DND-41 (cell line): ENCODE data around the gene LMF2.

Experiments used
- ATAC-seq: fragments of 200-7000 bp; cut with Tn5 transposase; 3 replicates; pipeline ENCODE4 v1.9.1; 2021; ENCODE audit warnings: low read depth; ENCODE audit not compliant: insufficient read depth
- DNase-seq: peaks from one replicate; pipeline ENCODE4 v3.0.0-alpha.2; 2020
- H2AFZ ChIP-seq: 2 replicates; pipeline ENCODE4 v1.6.0; 2012; ENCODE audit warnings: low read depth, low read length
- H3K27ac ChIP-seq: 2 replicates; pipeline ENCODE4 v1.5.1; 2012; ENCODE audit warnings: low read length, inconsistent platforms
- H3K27me3 ChIP-seq: fragments of 200-600 bp; sonication (generic); 2 replicates; pipeline ENCODE4 v1.6.0; 2012; ENCODE audit warnings: low read length, mild to moderate bottlenecking, inconsistent platforms; ENCODE audit not compliant: insufficient read depth, poor library complexity
- H3K36me3 ChIP-seq: 2 replicates; pipeline ENCODE4 v1.5.1; 2012; ENCODE audit warnings: low read length, inconsistent platforms; ENCODE audit not compliant: insufficient read depth
- H3K4me1 ChIP-seq: 2 replicates; pipeline ENCODE4 v1.5.1; 2012; ENCODE audit warnings: mild to moderate bottlenecking, low read length; ENCODE audit not compliant: insufficient read depth
- H3K4me2 ChIP-seq: 2 replicates; pipeline ENCODE4 v1.6.0; 2012; ENCODE audit warnings: mild to moderate bottlenecking, moderate library complexity, low read length, inconsistent platforms; ENCODE audit not compliant: insufficient read depth
- H3K4me3 ChIP-seq, 2 experiments: fragments of 200-600 bp in 1 of 2; shearing (Covaris generic) in 1 of 2; 2 replicates each; pipeline ENCODE4 v1.5.1; 2012 to 2016; ENCODE audit warnings: inconsistent platforms in 2 of 2, low read length in 2 of 2, mild to moderate bottlenecking in 2 of 2, low read depth in 1 of 2, moderate library complexity in 1 of 2
- H3K79me2 ChIP-seq: 2 replicates; pipeline ENCODE4 v1.6.0; 2012; ENCODE audit warnings: low read length, inconsistent platforms; ENCODE audit not compliant: insufficient read depth
- H3K9ac ChIP-seq: 2 replicates; pipeline ENCODE4 v1.6.0; 2012; ENCODE audit warnings: low read depth, mild to moderate bottlenecking, inconsistent platforms, low read length, moderate library complexity
- H3K9me3 ChIP-seq: 2 replicates; pipeline ENCODE4 v1.5.1; 2012; ENCODE audit warnings: low read length, moderate library complexity, mild to moderate bottlenecking, inconsistent platforms; ENCODE audit not compliant: insufficient read depth, severe bottlenecking
- H4K20me1 ChIP-seq: 2 replicates; pipeline ENCODE4 v1.6.0; 2012; ENCODE audit warnings: low read length; ENCODE audit not compliant: insufficient read depth
- EZH2 ChIP-seq: IDR thresholded peaks from 3 replicates; pipeline ENCODE4 v1.6.1; 2012; ENCODE audit warnings: borderline replicate concordance, low read depth, mild to moderate bottlenecking, moderate library complexity, low read length, inconsistent platforms; ENCODE audit not compliant: severe bottlenecking
- TF ChIP-seq, protein P1 (sequence below): IDR thresholded peaks from 2 replicates; pipeline ENCODE4 v1.5.1; 2012; ENCODE audit warnings: borderline replicate concordance, low read length, moderate library complexity, mild to moderate bottlenecking; ENCODE audit not compliant: poor library complexity, severe bottlenecking; ENCODE audit errors: extremely low read depth

Gene LMF2

GRCh38 chr22:50487290-50488005 lies 20.1 kb downstream of the LMF2 start:
- H3K27ac ChIP-seq = no peak overlapping the region
- TF ChIP-seq, protein P1, sequence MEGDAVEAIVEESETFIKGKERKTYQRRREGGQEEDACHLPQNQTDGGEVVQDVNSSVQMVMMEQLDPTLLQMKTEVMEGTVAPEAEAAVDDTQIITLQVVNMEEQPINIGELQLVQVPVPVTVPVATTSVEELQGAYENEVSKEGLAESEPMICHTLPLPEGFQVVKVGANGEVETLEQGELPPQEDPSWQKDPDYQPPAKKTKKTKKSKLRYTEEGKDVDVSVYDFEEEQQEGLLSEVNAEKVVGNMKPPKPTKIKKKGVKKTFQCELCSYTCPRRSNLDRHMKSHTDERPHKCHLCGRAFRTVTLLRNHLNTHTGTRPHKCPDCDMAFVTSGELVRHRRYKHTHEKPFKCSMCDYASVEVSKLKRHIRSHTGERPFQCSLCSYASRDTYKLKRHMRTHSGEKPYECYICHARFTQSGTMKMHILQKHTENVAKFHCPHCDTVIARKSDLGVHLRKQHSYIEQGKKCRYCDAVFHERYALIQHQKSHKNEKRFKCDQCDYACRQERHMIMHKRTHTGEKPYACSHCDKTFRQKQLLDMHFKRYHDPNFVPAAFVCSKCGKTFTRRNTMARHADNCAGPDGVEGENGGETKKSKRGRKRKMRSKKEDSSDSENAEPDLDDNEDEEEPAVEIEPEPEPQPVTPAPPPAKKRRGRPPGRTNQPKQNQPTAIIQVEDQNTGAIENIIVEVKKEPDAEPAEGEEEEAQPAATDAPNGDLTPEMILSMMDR = no peak
- no peak for TF ChIP-seq EZH2
- H3K4me1 ChIP-seq = no peaks in the 10 kb centered on the region
- no peak overlapping the region for H2AFZ ChIP-seq
- H3K36me3 ChIP-seq = no peaks in the 10 kb centered on the region
- no peaks in the 10 kb centered on the region for H3K27me3 ChIP-seq
- no peak overlapping the region for H3K9ac ChIP-seq
- no peak overlapping the region for H3K4me2 ChIP-seq
- H3K79me2 ChIP-seq = no peaks in the 10 kb centered on the region
- H4K20me1 ChIP-seq = no peaks in the 10 kb centered on the region
- ATAC-seq (no peak), DNase-seq (no peak)
- no peak overlapping the region for H3K4me3 ChIP-seq
- H3K9me3 ChIP-seq = no peaks in the 10 kb centered on the region

DNA sequence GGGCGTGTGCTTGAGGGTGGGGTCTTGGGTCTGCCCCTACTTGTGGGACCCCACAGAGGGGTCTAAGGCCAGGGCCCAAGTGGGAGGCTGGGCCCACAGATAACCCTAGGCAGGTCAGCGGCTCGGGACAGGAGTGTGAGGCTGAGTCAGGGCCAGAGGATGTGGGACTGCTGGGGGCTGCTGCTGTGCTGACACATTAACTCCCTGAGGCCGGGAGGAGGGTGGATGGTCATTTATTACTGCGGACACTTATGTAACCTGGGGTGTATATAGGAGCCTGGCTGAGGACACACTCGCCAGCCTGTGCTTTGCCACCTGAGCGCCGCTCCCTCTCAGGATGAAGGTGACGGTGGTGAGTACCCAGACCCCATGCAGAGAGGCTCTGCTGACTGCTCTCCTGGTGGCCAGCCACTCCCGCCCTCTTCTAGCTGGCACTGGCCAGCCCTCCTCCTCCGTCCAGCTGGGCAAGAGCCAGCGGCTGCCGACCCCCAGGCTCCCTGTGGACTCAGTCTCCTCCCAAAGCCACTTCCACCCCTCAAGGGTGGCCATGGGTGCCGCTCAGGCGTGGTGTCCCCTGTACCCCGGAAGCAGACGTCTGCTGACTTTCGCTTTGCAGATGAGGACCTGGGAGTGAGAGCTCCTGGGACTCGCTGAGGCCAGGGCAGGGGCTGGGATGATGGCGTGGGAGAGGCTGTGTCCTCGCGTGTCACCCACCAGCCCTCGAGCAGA lies 20.8 kb downstream of the LMF2 start, which contains the start of gene MIOX:
Gene MIOX, plus strand, starts transcription at position 299 of the 729 bp plus-strand sequence. Its CDS starts 39 bp downstream, at position 338.
- Histone ChIP-seq H3K79me2 (no peaks in the 10 kb centered on the region), H2AFZ (no peak within 1 kb of the TSS), H3K27me3 (no peaks in the 10 kb centered on the region), H3K27ac (no peak within 1 kb of the TSS), H3K36me3 (no peaks in the 10 kb centered on the region), H4K20me1 (no peaks in the 10 kb centered on the region), H3K4me3 (no peak within 1 kb of the TSS), H3K9ac (no peak within 1 kb of the TSS), H3K4me2 (no peak within 1 kb of the TSS), H3K9me3 (no peaks in the 10 kb centered on the region), H3K4me1 (no peaks in the 10 kb centered on the region)
- TF ChIP-seq EZH2 = no peak
- TF ChIP-seq, protein P1 = no peak
- no peak for ATAC-seq
- DNase-seq = no peak

DNA sequence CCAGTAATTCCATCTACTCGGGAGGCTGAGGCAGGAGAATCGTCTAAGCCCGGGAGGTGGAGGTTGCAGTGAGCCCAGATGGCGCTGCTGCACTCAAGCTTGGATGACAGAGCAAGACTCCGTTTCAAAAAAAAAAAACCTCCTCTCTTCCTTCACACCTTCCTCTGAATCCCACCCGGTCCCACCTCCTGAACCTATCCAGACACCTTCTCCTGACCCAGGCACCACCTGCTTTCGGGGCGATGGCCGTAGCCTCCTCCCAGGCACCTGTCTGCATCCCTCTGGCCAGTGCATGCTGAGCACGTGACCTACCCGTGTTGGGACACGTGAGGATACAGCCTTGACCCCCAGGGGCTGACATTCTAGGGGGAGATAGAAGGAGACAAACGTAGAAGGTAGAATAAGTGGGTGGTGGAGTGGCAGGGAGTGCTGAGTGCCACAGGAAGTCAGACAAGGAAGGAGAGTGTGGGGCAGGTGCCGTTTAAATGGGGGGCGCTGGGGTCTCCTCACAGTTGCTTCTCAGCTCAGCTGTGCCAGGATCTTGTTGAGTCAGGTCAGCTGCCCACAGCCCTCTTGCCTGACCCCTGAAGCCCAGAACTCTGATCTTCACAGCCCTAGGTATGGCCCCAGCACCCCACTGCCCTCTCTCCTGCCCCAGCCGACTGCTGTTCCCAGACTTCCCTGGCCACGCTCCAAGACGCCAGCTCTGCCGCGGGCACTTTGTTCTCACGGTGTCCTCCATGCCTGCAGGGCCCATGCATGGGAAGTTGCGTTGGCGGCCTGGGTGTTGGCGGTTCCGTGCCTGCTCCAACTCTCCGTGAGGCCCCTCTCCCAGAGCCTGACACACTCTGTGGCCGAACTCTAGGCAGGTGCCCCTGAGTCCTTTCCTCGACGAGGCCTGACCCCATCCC lies 22.0 kb downstream of the LMF2 start:
- no peaks in the 10 kb centered on the region for H3K79me2 ChIP-seq
- no peak overlapping the region for H3K27ac ChIP-seq
- TF ChIP-seq, protein P1 = no peak
- no peak overlapping the region for H2AFZ ChIP-seq
- no peaks in the 10 kb centered on the region for H3K36me3 ChIP-seq
- DNase-seq (no peak), ATAC-seq (no peak; the same call in 2 of the 3 replicates)
- no peaks in the 10 kb centered on the region for H3K27me3 ChIP-seq
- H3K9me3 ChIP-seq = no peaks in the 10 kb centered on the region
- no peaks in the 10 kb centered on the region for H3K4me1 ChIP-seq
- H4K20me1 ChIP-seq = no peaks in the 10 kb centered on the region
- no peak overlapping the region for H3K9ac ChIP-seq
- H3K4me2 ChIP-seq = no peak overlapping the region
- no peak overlapping the region for H3K4me3 ChIP-seq
